Nephron (organoid): Measurements from ENCODE around the gene TM4SF18.

Experiments
- H3K27ac Mint-ChIP-seq, 3 experiments: 2 replicates each; pipeline ENCODE4 v1.8.0; 2020; ENCODE audit warnings: mixed read lengths in 3 of 3, mild to moderate bottlenecking in 2 of 3, moderate library complexity in 1 of 3
- H3K27me3 Mint-ChIP-seq: 2 replicates; pipeline ENCODE4 v1.8.0; 2021; ENCODE audit warnings: low read depth, mild to moderate bottlenecking, moderate library complexity, mixed read lengths
- H3K36me3 Mint-ChIP-seq: 2 replicates; pipeline ENCODE4 v1.8.0; 2020; ENCODE audit warnings: low read depth, mixed read lengths
- H3K4me1 Mint-ChIP-seq: 2 replicates; pipeline ENCODE4 v1.8.0; 2020; ENCODE audit warnings: mixed read lengths
- H3K4me3 Mint-ChIP-seq, 3 experiments: 2 replicates each; pipeline ENCODE4 v1.8.0; 2020; ENCODE audit warnings: mild to moderate bottlenecking in 3 of 3, mixed read lengths in 3 of 3, moderate library complexity in 2 of 3
- H3K9me3 Mint-ChIP-seq: 2 replicates; pipeline ENCODE4 v1.8.0; 2020; ENCODE audit warnings: mixed read lengths
- TF ChIP-seq, protein P1 (sequence below), 3 experiments: fragments of 200-600 bp; sonication (generic); IDR thresholded peaks; one replicate each; pipeline ENCODE4 v1.5.0; 2021; ENCODE audit warnings: antibody characterized with exemption in 3 of 3; ENCODE audit not compliant: unreplicated experiment in 3 of 3

Gene TM4SF18

DNA sequence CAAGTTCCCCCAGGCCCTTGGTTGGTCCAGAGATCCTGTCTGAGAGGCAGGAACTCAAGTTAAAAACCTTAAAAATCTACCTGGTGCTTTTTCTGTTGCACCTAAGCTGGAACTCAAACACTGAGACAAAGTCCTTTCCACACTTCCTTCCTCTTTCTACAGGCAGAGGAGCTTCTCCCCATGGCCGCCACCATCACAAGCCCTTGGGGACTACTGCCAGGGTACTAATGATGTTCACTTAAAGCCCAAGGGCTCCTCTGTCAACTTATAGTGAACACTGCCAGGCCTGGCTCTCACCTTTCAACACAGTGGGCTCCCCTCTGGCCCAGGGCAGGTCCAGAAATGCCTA is 26.0 kb downstream of the TM4SF18 start:
- Mint-ChIP-seq H3K4me1 (no peaks in the 10 kb centered on the region), H3K27me3 (no peaks in the 10 kb centered on the region), H3K4me3 (no peak overlapping the region), H3K27ac (no peak overlapping the region), H3K9me3 (peaks cover 18% of the 10 kb centered on the region), H3K36me3 (no peaks in the 10 kb centered on the region)
- TF ChIP-seq, protein P1, sequence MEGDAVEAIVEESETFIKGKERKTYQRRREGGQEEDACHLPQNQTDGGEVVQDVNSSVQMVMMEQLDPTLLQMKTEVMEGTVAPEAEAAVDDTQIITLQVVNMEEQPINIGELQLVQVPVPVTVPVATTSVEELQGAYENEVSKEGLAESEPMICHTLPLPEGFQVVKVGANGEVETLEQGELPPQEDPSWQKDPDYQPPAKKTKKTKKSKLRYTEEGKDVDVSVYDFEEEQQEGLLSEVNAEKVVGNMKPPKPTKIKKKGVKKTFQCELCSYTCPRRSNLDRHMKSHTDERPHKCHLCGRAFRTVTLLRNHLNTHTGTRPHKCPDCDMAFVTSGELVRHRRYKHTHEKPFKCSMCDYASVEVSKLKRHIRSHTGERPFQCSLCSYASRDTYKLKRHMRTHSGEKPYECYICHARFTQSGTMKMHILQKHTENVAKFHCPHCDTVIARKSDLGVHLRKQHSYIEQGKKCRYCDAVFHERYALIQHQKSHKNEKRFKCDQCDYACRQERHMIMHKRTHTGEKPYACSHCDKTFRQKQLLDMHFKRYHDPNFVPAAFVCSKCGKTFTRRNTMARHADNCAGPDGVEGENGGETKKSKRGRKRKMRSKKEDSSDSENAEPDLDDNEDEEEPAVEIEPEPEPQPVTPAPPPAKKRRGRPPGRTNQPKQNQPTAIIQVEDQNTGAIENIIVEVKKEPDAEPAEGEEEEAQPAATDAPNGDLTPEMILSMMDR (IDR thresholded peaks at IDR 0.05; ENCODE audit: unreplicated experiment in 3 of 3) = no peak

- Mint-ChIP-seq H3K27ac (no peak overlapping the region), H3K4me1 (no peaks in the 10 kb centered on the region), H3K36me3 (no peaks in the 10 kb centered on the region), H3K4me3 (no peak overlapping the region), H3K9me3 (peaks cover 15% of the 10 kb centered on the region), H3K27me3 (no peaks in the 10 kb centered on the region)
- TF ChIP-seq, protein P1 (IDR thresholded peaks at IDR 0.05; ENCODE audit: unreplicated experiment in 3 of 3) = no peak
Measured at GRCh38 chr3:149306751-149307434, 26.5 kb downstream of the TM4SF18 start.

DNA sequence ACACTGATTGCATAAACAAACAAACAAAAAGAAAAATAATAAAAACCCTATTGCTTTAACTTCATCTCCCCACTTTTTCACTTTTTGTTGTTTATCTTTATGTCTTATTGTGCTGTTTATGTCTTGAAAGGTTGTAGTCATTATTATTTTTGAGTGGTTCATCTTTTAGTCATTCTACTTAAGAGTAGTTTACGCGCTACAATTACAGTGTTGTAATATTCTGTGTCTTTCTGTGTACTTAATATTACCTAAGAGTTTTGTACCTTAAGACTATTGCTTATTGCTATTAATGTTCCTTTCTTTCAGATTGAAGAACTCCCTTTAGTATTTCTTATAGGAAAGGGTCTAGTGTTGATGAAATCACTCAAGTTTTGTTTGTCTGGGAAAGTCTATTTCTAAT is 28.1 kb downstream of the TM4SF18 start:
- Mint-ChIP-seq H3K4me1 (peaks cover 8% of the 10 kb centered on the region), H3K4me3 (no peak overlapping the region), H3K27me3 (no peaks in the 10 kb centered on the region), H3K9me3 (peaks cover 12% of the 10 kb centered on the region), H3K36me3 (no peaks in the 10 kb centered on the region), H3K27ac (no peak overlapping the region)
- TF ChIP-seq, protein P1 (IDR thresholded peaks at IDR 0.05; ENCODE audit: unreplicated experiment in 3 of 3) = no peak

DNA sequence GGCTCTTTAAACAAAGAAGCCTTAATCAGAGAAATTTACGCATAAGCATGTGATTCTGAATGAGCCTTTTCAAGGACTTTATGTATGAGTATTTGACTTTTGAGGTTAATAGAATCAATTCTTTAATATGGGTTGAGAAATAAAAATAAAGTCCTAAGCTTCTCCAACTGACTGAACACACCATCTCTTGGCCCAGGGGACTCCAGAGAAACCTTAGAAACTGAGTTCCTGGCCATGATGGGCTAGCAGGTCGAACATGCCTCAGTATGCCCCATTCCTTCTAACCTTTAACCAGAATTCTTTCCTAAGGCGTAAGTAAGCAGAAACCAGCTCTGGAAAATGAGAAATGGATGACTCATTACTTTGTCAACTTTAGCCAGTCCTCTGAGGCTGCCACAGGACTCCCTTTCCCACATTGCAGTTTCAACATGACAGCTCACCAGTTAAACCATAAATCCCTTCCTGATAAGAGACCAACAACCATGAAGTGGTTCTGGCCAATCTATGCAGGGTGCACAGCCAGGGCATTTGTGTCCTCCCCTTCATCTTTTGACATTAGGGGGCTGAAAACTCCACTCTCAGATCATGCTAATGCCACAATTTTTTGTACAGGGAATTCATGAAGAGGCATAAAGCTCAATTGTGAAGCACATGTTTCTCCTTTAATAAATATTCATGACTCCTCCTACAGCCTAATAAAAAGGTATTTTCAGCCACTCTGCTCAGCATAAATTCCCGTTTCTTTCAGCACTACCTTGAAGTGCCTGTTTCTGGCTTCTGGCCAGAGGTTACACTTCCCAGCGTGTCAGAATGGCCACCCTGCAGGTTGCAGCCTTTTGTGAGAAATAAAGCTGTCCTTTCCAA is 33.3 kb downstream of the TM4SF18 start:
- Mint-ChIP-seq H3K27me3 (peaks cover 8% of the 10 kb centered on the region), H3K9me3 (peaks cover 23% of the 10 kb centered on the region), H3K4me1 (peaks cover 14% of the 10 kb centered on the region), H3K36me3 (peaks cover 4% of the 10 kb centered on the region), H3K27ac (peak overlapping the region; percentile 81 to 98 (median 85)), H3K4me3 (peak overlapping the region in 1 of 3 experiments; percentile 3)
- TF ChIP-seq, protein P1 (IDR thresholded peaks at IDR 0.05; ENCODE audit: unreplicated experiment in 3 of 3) = no peak

GRCh38 chr3:149296972-149297371 is 36.5 kb downstream of the TM4SF18 start:
- Mint-ChIP-seq H3K27ac (no peak overlapping the region), H3K4me3 (no peak overlapping the region), H3K9me3 (peaks cover 11% of the 10 kb centered on the region), H3K36me3 (peaks cover 4% of the 10 kb centered on the region), H3K27me3 (peaks cover 8% of the 10 kb centered on the region), H3K4me1 (peaks cover 14% of the 10 kb centered on the region)
- TF ChIP-seq, protein P1 (IDR thresholded peaks at IDR 0.05; ENCODE audit: unreplicated experiment in 3 of 3) = no peak
